ENCODE measurements around the gene LRRC42.

LRRC42 gene, protein sequence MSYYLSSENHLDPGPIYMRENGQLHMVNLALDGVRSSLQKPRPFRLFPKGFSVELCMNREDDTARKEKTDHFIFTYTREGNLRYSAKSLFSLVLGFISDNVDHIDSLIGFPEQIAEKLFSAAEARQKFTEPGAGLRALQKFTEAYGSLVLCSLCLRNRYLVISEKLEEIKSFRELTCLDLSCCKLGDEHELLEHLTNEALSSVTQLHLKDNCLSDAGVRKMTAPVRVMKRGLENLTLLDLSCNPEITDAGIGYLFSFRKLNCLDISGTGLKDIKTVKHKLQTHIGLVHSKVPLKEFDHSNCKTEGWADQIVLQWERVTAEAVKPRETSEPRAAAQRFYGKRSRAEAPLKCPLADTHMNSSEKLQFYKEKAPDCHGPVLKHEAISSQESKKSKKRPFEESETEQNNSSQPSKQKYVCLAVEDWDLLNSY

DNA sequence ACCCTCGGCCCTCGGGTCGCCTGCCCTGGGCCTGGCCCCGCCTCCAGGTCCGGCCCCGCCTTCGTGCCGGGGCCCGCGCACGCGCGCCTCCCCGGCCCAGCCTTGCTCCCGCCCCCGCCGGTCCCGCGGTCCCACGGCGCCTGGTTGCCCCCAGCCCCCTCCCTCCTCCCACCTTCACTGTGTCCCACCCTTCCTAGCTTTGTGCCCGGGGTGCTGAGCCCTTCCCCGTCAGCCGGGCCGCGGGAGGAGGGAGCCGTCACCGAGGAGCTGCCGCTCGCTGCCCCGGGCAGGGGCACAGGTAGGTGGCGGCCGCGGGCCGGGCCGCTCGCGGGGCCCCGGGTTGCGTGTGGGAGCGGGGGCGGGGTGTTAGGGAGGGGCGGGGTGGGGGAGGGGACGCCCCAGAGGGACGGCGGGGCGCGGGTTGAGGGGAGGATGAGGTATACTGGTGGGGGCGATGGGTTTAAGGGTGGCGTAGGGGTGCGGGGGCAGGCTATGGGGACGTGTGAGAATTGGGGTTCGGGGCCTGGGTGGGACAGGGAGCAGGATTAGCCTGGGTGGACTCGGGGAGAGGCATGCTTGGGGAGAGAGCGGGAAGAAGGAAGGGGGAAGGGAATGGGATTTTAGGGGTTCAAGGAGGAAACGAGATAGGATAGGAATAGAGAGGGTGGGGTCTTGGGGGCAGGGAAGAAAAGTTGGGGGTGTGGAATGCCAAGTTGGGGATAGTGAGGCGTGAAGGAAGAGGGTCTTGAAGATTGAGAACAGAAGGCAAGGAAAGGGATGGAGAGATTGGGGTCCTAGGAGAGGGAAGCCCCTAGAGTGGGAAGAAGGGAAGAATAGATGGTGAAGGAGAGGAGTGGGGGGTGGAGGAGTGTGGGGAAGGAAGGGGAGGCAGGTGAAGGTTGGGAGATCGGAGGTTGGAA, at the start of gene LRRC42:
Gene LRRC42, plus strand, starts transcription at position 99 of the 920 bp plus-strand sequence. CDS start 5,650 bp downstream, outside the sequence.
- TF ChIP-seq, protein P1, sequence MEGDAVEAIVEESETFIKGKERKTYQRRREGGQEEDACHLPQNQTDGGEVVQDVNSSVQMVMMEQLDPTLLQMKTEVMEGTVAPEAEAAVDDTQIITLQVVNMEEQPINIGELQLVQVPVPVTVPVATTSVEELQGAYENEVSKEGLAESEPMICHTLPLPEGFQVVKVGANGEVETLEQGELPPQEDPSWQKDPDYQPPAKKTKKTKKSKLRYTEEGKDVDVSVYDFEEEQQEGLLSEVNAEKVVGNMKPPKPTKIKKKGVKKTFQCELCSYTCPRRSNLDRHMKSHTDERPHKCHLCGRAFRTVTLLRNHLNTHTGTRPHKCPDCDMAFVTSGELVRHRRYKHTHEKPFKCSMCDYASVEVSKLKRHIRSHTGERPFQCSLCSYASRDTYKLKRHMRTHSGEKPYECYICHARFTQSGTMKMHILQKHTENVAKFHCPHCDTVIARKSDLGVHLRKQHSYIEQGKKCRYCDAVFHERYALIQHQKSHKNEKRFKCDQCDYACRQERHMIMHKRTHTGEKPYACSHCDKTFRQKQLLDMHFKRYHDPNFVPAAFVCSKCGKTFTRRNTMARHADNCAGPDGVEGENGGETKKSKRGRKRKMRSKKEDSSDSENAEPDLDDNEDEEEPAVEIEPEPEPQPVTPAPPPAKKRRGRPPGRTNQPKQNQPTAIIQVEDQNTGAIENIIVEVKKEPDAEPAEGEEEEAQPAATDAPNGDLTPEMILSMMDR (IDR thresholded peaks at IDR 0.05; ENCODE audit: insufficient read depth, low read length, missing control alignments): no peak
- ChIA-PET POLR2A (interaction anchor here (1.2 to 1.7 kb wide), 2 partner anchors 12 to 57 kb away, joined by 4 to 6 read pairs; partner anchors contain the start of gene YIPF1), CTCF (interaction anchor here (0.6 to 8.8 kb wide), 17 partner anchors 10 to 918 kb away, joined by 3 to 115 read pairs (median 4); no protein-coding TSS in a partner anchor)
- H3K4me3 ChIP-seq (ENCODE audit: low read depth, low read length): peak within 1 kb of the TSS; percentile 97
- DNase-seq (ENCODE audit: low read depth, low spot score): no peak

DNA sequence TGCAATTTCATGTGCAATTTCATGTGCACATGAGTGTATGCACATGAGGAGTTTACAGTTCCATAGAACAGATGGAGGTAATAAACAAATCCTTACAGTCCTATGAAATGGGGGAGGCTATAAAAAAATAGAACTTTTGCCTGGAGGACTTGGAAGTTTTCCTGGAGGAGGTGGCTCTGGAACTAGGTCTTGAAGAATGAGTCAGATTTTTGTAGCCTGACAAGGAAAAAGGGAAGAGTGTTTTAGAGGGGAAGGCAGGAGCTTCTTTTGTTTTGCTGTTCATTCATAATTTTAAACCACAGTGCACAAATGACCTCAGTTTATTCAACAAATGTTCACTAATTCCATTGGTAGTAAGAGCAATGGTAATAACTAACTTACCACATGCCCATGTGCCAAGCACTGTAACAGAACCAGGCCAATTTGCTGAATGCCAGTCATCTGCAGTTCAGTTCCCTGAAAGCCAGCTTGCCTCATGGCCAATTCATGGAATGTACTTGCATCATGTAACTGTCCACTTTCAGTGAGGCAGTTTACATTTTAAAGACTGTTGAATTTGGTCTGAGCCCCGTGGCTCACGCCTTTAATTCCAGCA, 49.4 kb upstream of the LRRC42 start:
- ChIA-PET CTCF (interaction anchor here (1.0 kb wide), 1 partner anchor 14 kb away, joined by 4 read pairs; no protein-coding TSS in a partner anchor), POLR2A (interaction anchor here (1.2 kb wide), 1 partner anchor 49 kb away, joined by 5 read pairs; the partner anchor contains the start of gene IFT25)
- H3K4me3 ChIP-seq (ENCODE audit: low read depth, low read length): no peak overlapping the region
- TF ChIP-seq, protein P1 (IDR thresholded peaks at IDR 0.05; ENCODE audit: insufficient read depth, low read length, missing control alignments): no peak
- peak; percentile 58 for DNase-seq (ENCODE audit: low read depth, low spot score)

DNA sequence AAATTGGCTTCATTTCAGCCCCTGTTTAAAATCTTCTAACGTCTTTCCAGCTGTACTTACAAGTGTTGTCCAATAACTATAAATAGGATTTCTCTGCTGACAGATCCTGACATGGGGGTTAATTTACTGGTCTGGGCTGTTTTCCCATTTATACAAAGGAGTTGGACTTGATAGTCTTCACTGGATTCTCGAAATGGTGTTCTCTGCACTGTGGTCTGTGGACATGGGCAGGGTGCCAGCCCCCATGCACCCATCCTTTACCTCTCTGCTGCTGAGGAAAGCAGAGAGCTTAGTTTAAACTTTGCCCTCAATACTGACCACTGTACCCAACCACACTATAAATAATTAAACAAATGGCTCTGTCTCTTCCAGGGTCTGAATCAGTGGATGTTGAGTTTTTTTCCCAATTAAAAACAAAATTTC, 46.9 kb upstream of the LRRC42 start:
- TF ChIP-seq, protein P1 (IDR thresholded peaks at IDR 0.05; ENCODE audit: insufficient read depth, low read length, missing control alignments): no peak
- no peak overlapping the region for H3K4me3 ChIP-seq (ENCODE audit: low read depth, low read length)
- no peak for DNase-seq (ENCODE audit: low read depth, low spot score)
- ChIA-PET CTCF (interaction anchor here (1.3 to 2.6 kb wide), 4 partner anchors 19 to 49 kb away, joined by 3 to 12 read pairs (median 6); partner anchors contain the start of genes IFT25 and LRRC42), POLR2A (no interaction called here)

DNA sequence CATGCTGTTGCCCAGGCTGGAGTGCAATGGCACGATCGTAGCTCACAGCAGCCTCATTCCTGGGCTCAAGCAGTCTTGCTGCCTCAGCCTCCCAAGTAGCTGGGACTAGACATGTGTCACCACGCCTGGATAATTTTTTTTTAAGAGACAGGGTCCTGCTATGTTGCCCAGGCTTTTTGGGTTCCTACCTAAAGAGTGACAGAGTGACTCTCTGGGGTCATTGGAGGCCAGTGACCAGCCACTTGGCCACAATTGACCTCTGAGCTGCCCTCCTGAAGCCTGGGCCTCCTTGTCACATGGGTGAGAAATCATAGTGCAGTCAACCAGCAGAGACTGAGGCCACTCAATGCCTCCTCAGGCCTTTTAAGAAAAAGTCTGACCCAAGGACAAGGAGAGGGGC, 46.4 kb upstream of the LRRC42 start:
- H3K4me3 ChIP-seq (ENCODE audit: low read depth, low read length): no peak overlapping the region
- no peak for DNase-seq (ENCODE audit: low read depth, low spot score)
- TF ChIP-seq, protein P1 (IDR thresholded peaks at IDR 0.05; ENCODE audit: insufficient read depth, low read length, missing control alignments): no peak
- ChIA-PET CTCF (interaction anchor here (1.3 to 2.6 kb wide), 4 partner anchors 19 to 49 kb away, joined by 3 to 12 read pairs (median 6); partner anchors contain the start of genes IFT25 and LRRC42), POLR2A (no interaction called here)

DNA sequence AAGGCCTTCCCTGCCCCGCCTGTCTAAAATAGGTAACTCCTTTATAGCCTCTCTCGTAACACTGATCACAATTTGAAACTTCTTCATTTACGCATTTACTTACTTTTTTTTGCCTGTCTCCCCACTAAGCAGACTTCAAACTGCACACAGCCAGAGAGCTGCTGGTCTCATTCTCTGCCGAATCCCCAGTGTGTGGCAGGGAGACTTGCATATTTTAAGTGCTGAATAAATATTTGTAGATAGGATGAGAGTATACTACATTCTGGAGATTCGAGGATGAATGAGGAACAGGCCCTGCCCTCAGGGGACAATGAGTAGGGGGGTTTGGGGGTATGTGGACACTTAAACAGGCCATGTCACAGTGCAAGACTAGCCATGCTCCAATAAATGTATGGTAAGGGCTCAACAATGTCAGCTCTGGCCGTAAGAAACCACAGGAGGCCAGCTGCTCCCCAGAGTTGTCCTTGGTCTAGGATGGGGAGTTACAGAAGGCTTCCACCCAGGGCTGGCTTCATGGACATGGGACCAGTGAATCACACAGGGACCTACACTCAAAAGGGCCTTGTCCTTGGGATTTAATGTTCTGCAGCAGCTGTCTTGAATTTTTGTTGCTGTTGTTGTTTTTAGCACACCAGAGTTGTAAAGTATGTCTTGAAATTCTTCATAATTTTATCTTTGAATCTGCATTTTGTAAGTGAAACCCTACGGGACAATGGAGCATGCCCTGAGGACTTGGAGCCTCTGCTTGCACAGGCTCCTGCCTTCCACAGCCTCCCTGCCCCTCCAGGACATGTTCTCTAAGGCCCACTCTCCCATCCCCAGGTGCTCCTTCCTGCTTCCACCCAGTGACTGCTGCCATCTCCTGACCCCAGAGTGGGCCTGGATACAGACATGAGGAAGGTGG, 43.7 kb upstream of the LRRC42 start:
- CTCF ChIA-PET: interaction anchor here (1.2 kb wide), 1 partner anchor 46 kb away, joined by 3 read pairs; no protein-coding TSS in a partner anchor

More for the DNA sequence above, 43.7 kb upstream of the LRRC42 start:
- no peak overlapping the region for H3K4me3 ChIP-seq (ENCODE audit: low read depth, low read length)
- TF ChIP-seq, protein P1 (IDR thresholded peaks at IDR 0.05; ENCODE audit: insufficient read depth, low read length, missing control alignments): no peak
- DNase-seq (ENCODE audit: low read depth, low spot score): no peak
- POLR2A ChIA-PET: no interaction called here
